Mononuclear cell (primary cell): Measurements from ENCODE around the gene NELL1. TPM values are rescaled to one million over a fixed set of nuclear protein-coding genes. Genes with fewer than 3 reads are reported as not detected.

ENCODE experiments used
- H3K27me3 ChIP-seq: 2 replicates; pipeline ENCODE4 v1.6.0; 2011; ENCODE audit warnings: low read length, control low read depth; ENCODE audit not compliant: insufficient read depth
- H3K4me1 ChIP-seq: 2 replicates; pipeline ENCODE4 v1.5.1; 2011; ENCODE audit warnings: mild to moderate bottlenecking, low read length, control low read depth; ENCODE audit not compliant: insufficient read depth
- H3K4me3 ChIP-seq: 2 replicates; pipeline ENCODE4 v1.5.1; 2011; ENCODE audit warnings: mild to moderate bottlenecking, low read length, moderate library complexity
- H3K9me3 ChIP-seq: 2 replicates; pipeline ENCODE4 v1.5.1; 2011; ENCODE audit warnings: low read depth, mild to moderate bottlenecking, control low read depth, low read length
- total RNA-seq: library from RNA; depleted of rRNA; stranded (reverse); fragments of >200 nt; gene quantifications from one replicate; pipeline ENCODE4 v1.2.3, GENCODE V29; 2012

The NELL1 gene
- total RNA-seq, 1 donor = not detected

GRCh38 chr11:21475276-21475675, 805.9 kb downstream of the NELL1 start:
- no peaks in the 10 kb centered on the region for H3K9me3 ChIP-seq
- H3K4me3 ChIP-seq = no peak overlapping the region
- no peaks in the 10 kb centered on the region for H3K27me3 ChIP-seq
- H3K4me1 ChIP-seq = no peaks in the 10 kb centered on the region

GRCh38 chr11:21476588-21476987, 807.2 kb downstream of the NELL1 start:
- H3K4me1 ChIP-seq = no peaks in the 10 kb centered on the region
- H3K27me3 ChIP-seq = no peaks in the 10 kb centered on the region
- no peak overlapping the region for H3K4me3 ChIP-seq
- H3K9me3 ChIP-seq = no peaks in the 10 kb centered on the region

- no peaks in the 10 kb centered on the region for H3K4me1 ChIP-seq
- no peak overlapping the region for H3K4me3 ChIP-seq
- H3K27me3 ChIP-seq = no peaks in the 10 kb centered on the region
- no peaks in the 10 kb centered on the region for H3K9me3 ChIP-seq
These were observed 810.9 kb downstream of the NELL1 start for GRCh38 chr11:21480240-21480639.

- no peaks in the 10 kb centered on the region for H3K4me1 ChIP-seq
- H3K27me3 ChIP-seq = no peaks in the 10 kb centered on the region
- no peak overlapping the region for H3K4me3 ChIP-seq
- no peaks in the 10 kb centered on the region for H3K9me3 ChIP-seq
These were observed 811.9 kb downstream of the NELL1 start for GRCh38 chr11:21481255-21481654.

GRCh38 chr11:21484039-21484438, 814.7 kb downstream of the NELL1 start:
- Histone ChIP-seq H3K27me3 (no peaks in the 10 kb centered on the region), H3K4me3 (no peak overlapping the region), H3K9me3 (no peaks in the 10 kb centered on the region), H3K4me1 (no peaks in the 10 kb centered on the region)

- Histone ChIP-seq H3K27me3 (no peaks in the 10 kb centered on the region), H3K9me3 (no peaks in the 10 kb centered on the region)
These were observed 815.6 kb downstream of the NELL1 start for GRCh38 chr11:21485006-21485405.

GRCh38 chr11:21485426-21485825, 816.0 kb downstream of the NELL1 start:
- H3K4me3 ChIP-seq = no peak overlapping the region
- H3K4me1 ChIP-seq = no peaks in the 10 kb centered on the region
- no peaks in the 10 kb centered on the region for H3K27me3 ChIP-seq
- H3K9me3 ChIP-seq = no peaks in the 10 kb centered on the region

More at GRCh38 chr11:21485006-21485405, 815.6 kb downstream of the NELL1 start:
- H3K4me3 ChIP-seq = no peak overlapping the region
- no peaks in the 10 kb centered on the region for H3K4me1 ChIP-seq

- Histone ChIP-seq H3K9me3 (no peaks in the 10 kb centered on the region), H3K4me3 (no peak overlapping the region), H3K27me3 (no peaks in the 10 kb centered on the region), H3K4me1 (no peaks in the 10 kb centered on the region)
These were observed 820.2 kb downstream of the NELL1 start for GRCh38 chr11:21489416-21490115.

- no peak overlapping the region for H3K4me3 ChIP-seq
- H3K9me3 ChIP-seq = no peaks in the 10 kb centered on the region
- no peaks in the 10 kb centered on the region for H3K4me1 ChIP-seq
- H3K27me3 ChIP-seq = no peaks in the 10 kb centered on the region
These were observed 823.5 kb downstream of the NELL1 start for GRCh38 chr11:21492931-21493330.

GRCh38 chr11:21494946-21495345, 825.6 kb downstream of the NELL1 start:
- H3K4me1 ChIP-seq = no peaks in the 10 kb centered on the region
- no peak overlapping the region for H3K4me3 ChIP-seq
- H3K27me3 ChIP-seq = no peaks in the 10 kb centered on the region
- no peaks in the 10 kb centered on the region for H3K9me3 ChIP-seq

GRCh38 chr11:21495879-21496278, 826.5 kb downstream of the NELL1 start:
- no peaks in the 10 kb centered on the region for H3K4me1 ChIP-seq
- H3K9me3 ChIP-seq = no peaks in the 10 kb centered on the region
- H3K27me3 ChIP-seq = no peaks in the 10 kb centered on the region

GRCh38 chr11:21501245-21501644, 831.9 kb downstream of the NELL1 start:
- Histone ChIP-seq H3K4me1 (no peaks in the 10 kb centered on the region), H3K27me3 (no peaks in the 10 kb centered on the region), H3K4me3 (no peak overlapping the region), H3K9me3 (no peaks in the 10 kb centered on the region)

More at GRCh38 chr11:21495879-21496278, 826.5 kb downstream of the NELL1 start:
- no peak overlapping the region for H3K4me3 ChIP-seq

GRCh38 chr11:21505070-21505469, 835.7 kb downstream of the NELL1 start:
- no peaks in the 10 kb centered on the region for H3K27me3 ChIP-seq
- no peak overlapping the region for H3K4me3 ChIP-seq
- no peaks in the 10 kb centered on the region for H3K4me1 ChIP-seq
- H3K9me3 ChIP-seq = no peaks in the 10 kb centered on the region

- Histone ChIP-seq H3K9me3 (no peaks in the 10 kb centered on the region), H3K4me1 (no peaks in the 10 kb centered on the region), H3K4me3 (no peak overlapping the region), H3K27me3 (no peaks in the 10 kb centered on the region)
These were observed 842.6 kb downstream of the NELL1 start for GRCh38 chr11:21511835-21512440.

- Histone ChIP-seq H3K9me3 (no peaks in the 10 kb centered on the region), H3K4me3 (no peak overlapping the region), H3K27me3 (no peaks in the 10 kb centered on the region), H3K4me1 (no peaks in the 10 kb centered on the region)
These were observed 844.9 kb downstream of the NELL1 start for GRCh38 chr11:21514316-21514715.

GRCh38 chr11:21520244-21520643, 850.9 kb downstream of the NELL1 start:
- H3K27me3 ChIP-seq = no peaks in the 10 kb centered on the region
- no peak overlapping the region for H3K4me3 ChIP-seq
- H3K4me1 ChIP-seq = no peaks in the 10 kb centered on the region
- H3K9me3 ChIP-seq = no peaks in the 10 kb centered on the region
